NCI-H748 (cell line): ENCODE data around the gene AK5.
"Not testable (repeated sequence)": the region's sequence is repeated elsewhere in the genome, so short reads cannot be mapped to it uniquely, and the experiment has no call there.

Source experiments
- DNase-seq: peaks from one replicate; lab custom pipeline; 2025; ENCODE audit not compliant: unreplicated experiment; lab: John Stamatoyannopoulos, UW

AK5 gene

DNA sequence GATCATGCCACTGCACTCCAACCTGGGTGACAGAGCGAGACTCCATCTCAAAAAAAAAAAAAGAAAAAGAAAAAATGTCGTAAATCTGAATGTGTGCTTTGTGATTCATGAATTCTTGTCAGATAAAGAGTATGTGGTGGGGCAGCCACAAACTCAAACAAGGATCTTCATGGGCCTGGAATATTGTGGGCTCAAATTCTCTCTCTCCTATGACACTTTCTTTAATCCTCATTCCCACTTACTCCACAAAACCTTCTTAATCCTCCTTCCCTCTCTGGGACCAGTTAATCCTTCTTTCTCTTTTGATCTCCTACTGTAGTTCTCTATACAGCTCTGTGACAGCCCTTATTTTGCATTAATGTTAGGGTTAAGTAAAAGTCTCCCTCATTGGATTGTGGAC lies 112.3 kb downstream of the AK5 start:
- no peak for DNase-seq

DNA sequence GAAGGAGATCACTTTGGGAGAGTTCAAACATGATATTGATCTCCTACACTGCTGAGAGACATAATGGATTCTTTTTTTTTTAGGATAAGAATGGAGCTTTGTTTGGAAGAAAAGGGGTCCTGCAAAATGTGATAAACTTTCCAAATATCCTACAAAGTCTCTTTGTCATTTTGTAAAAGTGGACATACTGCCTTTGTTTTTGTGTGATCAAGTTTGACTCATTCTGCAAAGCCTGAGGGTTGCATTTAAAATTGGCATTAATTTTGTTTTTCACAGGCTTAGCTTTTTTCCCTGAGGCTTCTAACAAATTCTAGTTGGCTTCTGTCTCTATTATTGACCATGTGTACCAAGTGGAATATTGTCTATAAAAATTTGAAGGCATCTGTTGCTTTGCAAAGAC lies 113.2 kb downstream of the AK5 start:
- no peak for DNase-seq

DNA sequence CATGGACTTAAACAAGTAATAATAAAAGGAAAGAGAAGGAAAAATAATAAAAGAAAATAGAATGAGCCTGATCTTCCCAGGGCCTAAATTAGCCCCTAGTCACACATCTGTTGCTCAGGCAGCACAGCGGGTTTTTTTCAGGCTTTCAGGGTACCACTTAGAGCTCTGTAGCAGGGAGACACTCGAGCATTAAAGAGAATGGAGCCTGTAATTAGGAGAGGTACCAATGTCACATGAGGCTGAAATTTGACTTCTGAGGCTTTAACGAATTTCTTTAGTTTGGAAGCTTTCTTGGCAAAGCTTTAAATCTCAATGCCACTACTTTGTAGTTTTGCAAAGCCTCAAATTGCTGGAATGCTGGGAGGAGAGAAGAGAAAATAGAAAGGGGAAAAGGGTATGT lies 116.3 kb downstream of the AK5 start:
- no peak for DNase-seq

DNA sequence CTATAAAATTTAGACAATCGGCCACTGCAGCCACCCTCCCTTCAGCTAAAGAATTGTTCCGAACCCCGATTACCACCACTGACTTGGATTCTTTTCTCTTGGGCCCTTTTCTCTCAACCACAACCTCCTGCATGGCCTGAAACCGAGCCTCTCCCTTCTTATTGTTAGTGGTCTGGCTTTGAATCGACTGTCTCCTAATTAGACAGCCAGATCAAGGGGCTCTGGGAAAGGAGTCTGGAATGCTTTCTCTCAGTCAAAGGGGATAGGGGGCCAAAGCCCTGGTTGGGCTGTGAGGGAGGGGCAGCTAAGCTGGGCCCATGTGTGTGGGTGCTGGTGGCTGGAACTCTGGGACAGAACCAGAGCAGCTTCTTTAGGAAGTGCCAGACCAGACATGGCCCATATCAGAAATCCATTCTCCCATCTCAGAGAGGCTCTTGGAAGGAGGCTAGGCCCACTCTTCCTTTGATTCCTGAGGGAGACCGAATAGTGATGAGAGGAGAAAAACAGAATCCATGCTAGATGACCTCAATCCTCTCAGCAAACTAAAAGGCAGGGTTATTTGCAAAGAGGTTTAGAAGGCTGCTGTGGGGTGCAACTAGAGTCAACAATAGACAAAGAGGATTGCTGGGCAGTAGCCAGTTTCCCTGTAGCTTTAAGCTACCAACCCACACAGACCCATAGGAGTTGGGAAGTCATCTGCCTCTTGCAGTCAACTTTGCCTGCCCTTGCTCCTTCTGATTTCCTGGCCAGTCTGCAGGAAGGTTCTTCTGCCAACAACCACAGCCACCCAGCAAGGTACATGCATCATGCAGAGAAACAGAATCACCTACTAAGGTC lies 117.6 kb downstream of the AK5 start:
- no peak for DNase-seq

DNA sequence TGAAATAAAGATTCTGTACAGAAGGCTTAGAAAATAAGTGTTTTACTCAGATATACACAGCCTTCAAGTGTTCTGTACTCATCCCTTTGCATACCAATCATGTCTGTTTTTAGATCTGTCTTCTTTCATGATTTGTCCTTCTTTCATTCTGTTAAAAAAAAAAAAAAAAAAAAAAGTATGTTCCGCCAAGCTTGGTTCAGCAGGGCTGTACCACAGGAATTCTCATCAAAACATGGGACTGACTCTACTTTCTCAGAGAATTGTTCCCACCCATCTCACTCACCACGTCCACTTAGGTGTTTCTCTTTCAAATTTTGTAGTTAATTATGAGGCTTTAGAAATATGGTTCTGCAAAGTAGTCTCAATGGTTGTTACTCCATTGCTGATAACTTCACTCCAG lies 119.0 kb downstream of the AK5 start:
- DNase-seq, result no peak

DNA sequence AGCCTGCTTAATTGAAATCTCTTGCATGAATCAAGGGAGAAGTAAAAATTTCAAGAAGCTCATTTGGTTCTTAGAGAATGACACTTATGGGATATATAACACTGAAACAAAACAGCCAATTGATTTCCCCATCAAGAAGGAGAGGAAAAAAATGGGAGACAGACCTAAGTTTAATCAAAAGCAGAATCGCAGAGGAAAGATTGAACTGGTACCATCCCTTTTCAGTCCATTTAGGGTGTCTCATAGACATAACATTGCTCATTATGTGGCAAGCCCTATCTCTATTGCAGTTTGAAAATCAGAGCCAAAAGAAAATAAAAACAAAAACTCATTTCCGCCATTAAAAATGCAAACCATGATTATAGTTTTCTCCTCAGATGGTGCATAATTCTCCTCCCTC lies 119.6 kb downstream of the AK5 start:
- DNase-seq, result no peak

DNA sequence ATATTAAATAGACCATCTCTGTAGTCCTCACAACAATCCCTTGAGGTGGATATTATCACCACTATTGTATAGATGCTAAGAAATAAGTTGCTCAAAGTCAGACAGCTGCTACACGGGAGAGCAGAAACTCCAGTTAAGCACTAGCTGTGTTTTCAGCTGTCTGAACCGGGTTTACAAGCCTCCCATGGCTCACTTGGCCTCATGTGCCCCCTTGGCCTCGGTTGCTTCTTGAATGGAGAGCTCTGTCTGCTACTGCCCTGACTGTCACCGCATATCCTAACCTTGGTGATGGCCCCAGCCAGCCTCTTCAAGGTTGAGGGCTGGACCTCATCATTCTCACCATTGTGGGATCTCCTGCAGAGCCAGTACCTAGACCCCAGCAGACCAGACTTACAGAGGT lies 123.4 kb downstream of the AK5 start:
- DNase-seq, result no peak

DNA sequence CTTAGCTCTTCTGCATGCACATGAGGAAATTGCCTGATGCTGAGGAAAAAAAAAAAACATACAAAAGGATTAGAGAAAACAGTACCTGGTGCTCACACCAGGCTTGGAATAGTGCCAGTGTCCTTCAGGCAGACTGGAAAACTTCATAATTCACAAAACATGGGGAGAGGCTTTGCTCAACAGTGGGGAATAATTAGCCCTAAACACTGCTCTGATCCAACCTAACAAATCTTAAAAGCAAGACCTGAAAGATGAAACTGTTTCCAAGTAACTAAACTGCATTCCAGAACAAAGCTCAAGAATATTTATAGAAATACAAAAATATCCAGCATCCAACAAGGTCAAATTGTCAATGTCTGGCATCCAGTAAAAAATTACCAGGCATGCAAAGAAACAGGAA lies 124.8 kb downstream of the AK5 start:
- DNase-seq, result no peak

DNA sequence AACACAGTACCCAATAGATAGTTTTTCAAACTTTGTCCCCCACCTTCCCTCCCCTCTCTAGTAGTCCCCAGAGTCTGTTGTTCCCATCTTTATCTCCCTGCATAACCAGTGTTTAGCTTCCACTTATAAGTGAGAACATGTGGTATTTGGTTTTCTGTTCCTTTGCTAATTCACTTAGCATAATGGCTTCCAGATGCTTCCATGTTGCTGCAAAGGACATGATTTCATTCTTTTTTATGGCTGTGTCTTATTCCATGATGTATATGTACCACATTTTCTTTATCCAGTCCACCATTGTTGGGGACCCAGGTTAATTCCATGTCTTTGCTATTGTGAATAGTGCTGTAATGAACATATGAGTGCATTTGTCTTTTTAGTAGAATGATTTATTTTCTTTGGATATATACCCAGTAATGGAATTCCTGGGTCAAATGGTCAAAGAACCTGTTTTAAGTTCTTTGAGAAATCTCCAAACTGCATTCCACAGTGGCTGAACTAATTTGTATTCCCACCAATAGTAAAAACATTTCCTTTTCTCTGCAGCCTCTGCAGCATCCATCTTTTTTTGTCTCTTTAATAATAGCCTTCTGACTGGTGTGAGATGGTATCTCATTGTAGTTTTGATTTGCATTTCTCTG lies 126.0 kb downstream of the AK5 start:
- DNase-seq, result no peak

DNA sequence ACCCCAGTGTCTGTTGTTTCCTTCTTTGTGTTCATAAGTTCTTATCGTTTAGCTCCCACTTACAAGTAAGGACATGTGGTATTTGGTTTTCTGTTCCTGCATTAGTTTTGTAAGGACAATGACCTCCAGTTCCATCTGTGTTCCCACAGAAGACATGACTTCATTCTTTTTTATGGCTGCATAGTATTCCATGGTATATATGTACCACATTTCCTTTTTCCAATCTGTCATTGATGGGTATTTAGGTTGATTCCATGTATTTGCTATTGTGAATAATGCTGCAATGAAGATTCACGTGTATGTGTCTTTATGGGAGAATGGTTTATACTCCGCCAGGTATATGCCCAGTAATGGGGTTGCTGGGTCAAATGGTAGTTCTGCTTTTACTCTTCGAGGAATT lies 127.1 kb downstream of the AK5 start:
- DNase-seq, result not testable (repeated sequence)

DNA sequence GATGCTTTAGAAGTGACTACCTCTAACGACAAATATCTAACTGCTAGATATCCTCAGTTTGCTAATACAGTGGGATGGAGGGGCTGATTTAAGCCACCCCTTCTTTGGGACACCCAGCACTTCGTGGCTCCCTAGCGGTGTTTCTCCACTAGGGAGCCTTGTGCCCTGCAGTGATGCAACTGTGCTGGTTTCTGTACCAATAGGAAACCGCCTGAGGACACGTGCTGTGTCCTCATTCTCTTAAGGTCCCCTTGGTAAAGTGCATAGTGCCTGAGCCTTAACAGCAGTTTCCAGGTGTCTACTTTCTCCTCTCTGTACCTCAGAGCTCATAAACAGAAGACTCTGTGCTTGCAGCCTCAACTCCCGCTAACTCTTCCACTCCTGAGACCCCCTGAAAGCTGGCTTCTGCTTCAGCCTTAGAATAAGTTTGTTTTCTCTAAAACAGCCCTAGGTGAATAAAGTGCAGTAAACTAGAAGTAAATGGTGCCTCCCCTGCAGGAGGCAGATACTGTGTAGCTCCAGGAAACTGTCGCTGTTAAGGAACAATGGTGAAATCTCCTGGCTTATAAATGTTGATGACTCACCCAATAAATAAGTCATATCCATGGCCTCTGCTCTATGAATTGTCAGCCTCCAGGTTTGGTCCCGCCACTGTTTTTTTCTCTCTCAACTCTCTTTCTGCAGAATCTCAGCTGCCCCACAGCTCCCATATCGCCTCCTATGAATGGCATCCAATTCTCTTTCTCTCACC lies 130.4 kb downstream of the AK5 start:
- no peak for DNase-seq

DNA sequence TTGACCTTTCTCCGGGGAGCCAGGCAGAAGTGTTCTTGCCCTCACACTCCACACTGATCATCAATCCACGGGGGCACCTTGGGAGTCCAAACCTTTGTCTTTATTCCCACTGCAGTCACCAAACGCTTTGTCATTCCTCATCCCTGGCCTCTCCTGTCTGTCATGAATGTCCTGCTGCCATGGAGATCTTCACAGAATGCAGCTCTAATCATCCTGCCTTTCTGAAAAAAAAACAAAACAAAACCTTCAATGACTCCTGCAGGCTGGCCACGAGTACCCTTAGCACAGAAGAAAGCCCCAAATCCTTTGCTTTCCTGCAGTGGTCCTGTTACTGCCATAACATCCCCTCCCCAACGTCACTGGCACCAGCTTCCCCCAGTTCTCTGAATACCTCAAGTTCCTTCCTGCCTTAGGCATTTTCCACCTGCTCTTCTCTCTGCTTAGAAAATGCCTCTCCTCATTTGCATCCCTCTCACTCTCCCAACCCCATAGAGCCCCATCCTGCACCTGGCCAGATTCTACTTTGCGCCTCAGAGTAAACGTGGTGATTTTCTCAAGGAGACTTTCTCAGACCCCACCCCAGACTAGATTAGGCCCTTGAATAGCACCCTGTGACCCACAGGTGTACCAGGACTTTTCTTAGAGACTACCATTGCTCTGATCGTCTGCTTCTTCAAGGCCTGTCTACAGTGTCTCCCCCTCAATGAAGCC lies 131.2 kb downstream of the AK5 start:
- DNase-seq, result no peak

DNA sequence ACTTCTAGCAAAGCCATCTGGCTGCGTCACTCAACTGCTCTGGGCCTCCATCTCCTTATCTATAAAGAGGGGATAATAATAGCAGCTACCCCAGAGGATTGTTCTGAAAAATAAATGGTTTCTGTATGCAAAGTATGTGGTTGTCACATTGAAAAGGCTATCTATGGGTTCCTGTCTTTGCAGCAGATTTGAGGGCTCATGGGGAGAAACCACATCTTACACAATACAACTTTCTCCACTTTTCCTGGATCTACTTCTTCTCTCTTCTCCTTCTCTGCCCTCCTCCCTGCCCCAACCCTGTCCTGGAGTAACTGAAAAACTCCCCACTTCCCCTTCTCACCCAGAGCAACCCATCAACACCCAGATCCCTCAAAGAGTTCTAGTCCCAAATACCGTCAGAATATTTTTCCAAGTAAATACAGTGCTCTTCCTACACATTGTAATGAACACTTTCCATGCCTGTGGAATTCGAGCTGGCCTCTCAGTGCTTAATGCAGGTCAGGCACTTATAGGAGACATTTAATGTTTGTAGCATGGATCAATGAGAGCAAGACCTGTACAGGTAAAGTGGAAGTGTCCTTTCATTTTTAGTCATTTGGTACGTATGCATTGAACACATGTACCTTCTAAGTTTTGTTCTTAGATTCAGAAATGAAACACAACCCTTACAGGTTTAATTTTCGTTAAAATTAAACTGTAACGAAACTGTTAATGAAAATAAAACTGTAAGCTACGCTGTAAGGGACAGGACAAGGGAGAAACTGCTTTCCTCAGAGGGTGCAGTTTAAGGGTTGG lies 131.9 kb downstream of the AK5 start:
- no peak for DNase-seq

DNA sequence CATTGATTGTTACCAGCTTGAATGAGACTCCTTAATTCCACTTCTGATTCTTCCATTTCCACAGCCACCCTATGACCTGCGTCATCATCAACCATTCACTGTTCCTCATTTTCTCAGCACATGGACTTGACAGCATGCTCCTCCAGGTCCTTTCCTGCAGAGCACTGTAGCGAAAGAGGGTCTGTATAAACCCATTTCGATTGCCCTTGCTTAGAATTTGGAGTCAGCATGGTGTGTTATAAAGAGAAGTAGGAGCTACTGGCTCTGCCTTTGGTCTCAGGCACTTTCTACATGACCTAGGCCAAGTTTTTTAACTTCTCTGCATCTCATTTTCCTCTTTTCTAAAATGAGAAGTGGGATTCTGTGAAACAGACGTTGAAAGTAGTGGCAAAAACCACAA lies 133.8 kb downstream of the AK5 start:
- DNase-seq, result no peak

DNA sequence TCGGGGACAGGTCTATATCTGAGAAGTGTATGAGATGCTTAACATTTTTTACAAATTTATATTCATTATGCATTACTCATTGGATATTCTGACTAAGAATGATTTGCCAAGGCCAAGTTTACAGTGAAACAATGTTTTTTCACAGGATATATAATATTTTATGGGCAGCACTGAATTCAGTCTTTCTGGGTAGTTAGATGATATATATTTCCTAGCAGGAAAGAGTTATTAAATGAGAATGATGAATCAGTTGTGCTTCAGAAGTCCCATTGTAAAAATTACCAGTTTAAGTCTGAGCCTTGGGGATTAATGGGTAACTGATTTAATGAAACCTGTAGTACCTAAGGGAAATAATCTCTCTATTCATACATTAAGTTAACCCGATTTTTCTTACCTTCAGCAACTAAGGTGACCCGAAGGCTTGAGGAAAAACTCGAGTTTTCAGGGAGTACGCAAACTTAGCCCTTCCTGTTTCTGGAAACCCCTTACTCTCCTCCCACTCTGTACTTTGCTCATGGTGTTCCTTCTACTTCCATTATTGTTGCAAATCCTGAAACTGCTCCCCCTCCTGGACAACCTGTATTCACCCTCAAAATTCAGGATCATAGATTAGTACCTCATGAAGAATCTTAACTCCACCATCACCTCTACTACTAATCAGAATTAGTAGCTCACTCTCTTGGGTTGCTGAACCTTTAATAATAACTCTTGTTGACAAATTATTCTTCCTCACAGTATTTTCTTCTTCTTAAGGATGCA lies 135.1 kb downstream of the AK5 start:
- peak; percentile 33 for DNase-seq

DNA sequence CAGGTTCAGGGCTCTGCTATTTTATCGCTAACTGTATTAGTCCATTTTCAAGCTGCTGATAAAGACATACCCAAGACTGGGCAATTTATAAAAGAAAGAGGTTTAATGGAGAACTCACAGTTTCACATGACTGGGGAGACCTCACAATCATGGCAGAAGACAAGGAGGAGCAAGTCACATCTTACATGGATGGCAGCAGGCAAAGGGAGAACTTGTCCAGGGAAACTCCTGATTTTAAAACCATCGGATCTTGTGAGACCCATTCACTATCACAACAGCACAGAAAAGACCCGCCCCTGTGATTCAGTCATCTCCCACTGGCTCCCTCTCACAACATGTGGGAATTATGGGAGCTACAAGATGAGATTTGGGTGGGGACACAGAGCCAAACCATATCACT lies 136.2 kb downstream of the AK5 start:
- DNase-seq, result not testable (repeated sequence)

DNA sequence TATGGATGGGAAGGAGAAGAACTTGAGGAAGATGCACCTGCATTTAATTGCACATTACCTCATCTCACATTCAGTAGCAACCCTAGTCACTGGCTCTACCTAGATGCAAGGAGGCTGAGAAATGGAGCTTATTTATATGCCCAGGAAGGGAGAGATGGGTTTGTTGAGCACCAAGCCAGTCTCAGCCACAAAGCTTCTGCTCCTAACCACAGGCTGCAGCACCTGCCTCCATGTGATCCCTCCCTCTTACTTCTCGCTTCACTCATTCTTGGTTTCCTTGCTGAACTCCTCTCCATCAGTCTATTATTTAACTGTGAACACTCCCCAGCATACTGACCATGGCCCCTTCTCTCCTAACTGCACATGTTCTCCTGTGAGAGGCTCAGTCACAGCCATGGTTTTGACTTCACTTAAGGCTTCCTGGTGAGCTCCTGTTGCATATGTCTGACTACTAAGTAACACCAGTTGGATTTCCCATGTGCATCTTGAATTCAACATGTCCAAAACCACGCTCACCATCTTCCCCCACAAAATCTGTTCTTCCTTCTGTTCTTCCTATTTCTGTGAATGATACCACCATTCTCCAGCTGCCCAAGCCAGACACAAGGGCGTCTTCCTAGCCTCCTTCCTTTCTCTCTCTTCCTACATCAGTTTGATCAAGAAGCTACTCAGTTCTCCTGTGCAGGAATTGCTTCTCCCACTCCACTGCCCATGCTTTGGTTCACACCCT lies 139.8 kb downstream of the AK5 start:
- DNase-seq, result no peak

DNA sequence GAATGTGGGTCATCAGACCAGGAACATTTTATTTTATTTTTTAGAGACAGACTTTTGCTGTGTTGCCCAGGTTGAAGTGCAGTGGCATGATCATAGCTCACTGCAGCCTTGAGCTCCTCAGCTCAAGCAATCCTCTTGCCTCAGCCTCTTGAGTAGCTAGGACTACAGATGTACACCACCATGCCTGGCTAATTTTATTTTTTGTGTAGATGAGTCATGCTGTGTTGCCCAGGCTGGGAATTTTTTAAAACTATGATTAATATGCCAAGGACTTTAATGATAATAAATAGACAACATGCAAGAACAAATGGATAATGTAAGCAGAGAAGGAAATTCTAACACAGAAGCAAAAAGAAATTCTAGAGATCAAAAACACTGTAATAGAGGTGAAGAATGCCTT lies 142.4 kb downstream of the AK5 start:
- DNase-seq, result no peak

DNA sequence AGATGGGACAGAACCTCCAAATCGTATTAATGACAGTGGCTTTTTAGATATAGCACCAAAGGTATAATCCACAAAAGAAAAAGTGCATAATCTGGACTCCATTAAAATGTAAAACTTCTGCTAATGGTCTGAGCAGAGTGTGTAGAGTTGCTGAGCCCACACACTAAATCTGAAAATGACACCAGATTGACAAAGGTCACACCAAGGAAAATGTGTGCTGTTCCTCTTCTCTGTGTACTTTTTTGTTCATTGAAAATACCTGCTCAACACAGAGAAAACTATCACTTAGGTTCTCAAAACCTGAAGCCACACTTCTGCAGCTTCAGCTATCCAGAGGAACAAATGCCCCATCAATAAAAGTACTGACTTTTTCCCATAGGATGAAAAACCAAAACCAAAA lies 146.2 kb downstream of the AK5 start:
- DNase-seq, result no peak
